Mucosa of gallbladder (tissue), 1 donor: ENCODE results near the gene TBC1D5. TPM values are rescaled to one million over a fixed set of nuclear protein-coding genes. Genes with fewer than 3 reads are reported as not detected.
A peak's percentile ranks its signal among the peaks of the same experiment; 100 is the strongest.
"Not testable (repeated sequence)": the region's sequence is repeated elsewhere in the genome, so short reads cannot be mapped to it uniquely, and the experiment has no call there.

Experiments used
- DNase-seq: peaks from one replicate; pipeline ENCODE4 v3.0.0-alpha.2; 2020; ENCODE audit warnings: low spot score
- total RNA-seq: library from RNA; stranded (reverse); gene quantifications from one replicate; pipeline ENCODE4 v1.2.1, GENCODE V29; 2021
- donor health status: DM: no; HTN: no; CAD: no.

Gene TBC1D5, protein sequence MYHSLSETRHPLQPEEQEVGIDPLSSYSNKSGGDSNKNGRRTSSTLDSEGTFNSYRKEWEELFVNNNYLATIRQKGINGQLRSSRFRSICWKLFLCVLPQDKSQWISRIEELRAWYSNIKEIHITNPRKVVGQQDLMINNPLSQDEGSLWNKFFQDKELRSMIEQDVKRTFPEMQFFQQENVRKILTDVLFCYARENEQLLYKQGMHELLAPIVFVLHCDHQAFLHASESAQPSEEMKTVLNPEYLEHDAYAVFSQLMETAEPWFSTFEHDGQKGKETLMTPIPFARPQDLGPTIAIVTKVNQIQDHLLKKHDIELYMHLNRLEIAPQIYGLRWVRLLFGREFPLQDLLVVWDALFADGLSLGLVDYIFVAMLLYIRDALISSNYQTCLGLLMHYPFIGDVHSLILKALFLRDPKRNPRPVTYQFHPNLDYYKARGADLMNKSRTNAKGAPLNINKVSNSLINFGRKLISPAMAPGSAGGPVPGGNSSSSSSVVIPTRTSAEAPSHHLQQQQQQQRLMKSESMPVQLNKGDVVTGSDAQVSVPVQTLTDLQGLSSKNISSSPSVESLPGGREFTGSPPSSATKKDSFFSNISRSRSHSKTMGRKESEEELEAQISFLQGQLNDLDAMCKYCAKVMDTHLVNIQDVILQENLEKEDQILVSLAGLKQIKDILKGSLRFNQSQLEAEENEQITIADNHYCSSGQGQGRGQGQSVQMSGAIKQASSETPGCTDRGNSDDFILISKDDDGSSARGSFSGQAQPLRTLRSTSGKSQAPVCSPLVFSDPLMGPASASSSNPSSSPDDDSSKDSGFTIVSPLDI
- 60.0 TPM for total RNA-seq

DNA sequence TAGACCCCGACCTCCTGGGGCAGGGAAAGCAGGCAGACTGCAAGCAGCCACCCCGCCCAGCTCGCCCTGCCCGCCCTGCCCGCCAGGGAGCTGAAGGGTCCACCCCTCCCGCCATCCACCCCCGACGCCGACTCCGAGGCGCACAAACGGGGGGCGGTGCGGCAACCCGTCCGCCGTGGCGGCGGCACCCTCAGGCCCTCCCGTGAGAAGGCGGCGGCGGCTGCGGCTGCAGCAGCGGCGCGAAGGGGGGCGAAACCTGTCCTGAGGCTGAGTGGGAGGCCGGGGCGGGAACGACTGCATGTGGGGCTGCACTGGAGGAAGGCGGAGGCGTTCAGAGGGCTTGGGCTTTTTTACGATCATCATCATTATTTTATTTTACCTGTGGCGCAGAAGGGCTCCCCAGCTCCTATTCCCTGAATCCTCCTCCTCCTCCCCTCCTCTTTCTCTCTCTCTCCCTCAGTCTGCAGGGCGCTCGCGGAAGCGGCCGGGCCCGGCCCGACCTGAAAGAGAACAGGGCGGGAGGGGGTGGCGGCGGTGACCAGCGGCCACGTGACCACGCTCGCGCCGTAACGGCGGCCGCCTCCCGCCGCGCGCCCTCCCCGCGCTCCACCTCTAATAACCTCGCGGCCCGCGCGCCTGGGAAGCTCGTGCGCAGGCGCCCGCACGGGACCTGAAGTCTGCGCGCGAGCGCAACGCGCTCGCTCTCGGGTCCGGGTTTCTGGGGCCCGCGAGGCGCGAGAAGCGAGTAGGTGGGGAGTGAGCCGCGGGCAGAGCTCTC, at the start of gene TBC1D5:
TBC1D5 (minus strand) TSS at position 530 of the 778 bp plus-strand sequence. CDS start 234,061 bp downstream, outside the sequence.
- peak; percentile 97 for DNase-seq

DNA sequence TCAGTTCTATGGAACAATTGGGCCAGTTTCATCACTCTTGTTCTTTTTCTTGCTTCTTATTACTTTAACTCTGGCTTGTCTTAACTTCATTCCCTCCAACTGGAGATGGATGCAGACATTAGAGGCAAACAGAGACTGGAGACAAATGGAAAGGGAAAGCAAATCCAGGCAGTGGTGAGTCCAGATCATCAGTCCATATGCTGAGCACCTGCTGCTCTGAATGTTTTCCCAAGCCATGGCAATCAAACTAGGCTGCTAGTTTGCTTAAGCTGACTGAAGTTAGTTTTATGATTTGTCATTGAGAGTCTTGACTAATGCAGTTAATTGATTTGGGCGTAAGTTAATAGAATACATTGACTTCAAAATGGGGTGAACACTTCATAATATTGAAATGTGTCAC, 41.0 kb upstream of the TBC1D5 start:
- no peak for DNase-seq

DNA sequence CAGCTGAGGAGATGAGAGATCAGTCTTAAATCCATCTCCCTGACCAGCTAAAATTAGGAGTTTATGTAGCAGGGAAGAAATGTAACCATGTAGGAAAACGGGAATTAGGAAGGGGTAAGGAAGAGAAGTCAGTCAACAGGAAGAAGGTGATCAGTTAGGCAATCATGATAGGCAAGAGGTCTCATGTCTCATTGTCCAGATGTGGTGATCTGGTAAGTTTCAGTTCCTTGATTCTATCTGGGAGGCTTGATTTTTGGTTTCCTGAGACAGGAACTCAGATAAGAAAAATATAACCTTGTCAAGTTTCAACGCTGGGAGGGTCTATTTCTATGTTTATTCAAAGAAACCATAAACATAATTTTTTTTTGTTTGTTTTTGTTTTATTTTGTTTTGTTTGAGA, 40.3 kb upstream of the TBC1D5 start:
- DNase-seq: no peak

DNA sequence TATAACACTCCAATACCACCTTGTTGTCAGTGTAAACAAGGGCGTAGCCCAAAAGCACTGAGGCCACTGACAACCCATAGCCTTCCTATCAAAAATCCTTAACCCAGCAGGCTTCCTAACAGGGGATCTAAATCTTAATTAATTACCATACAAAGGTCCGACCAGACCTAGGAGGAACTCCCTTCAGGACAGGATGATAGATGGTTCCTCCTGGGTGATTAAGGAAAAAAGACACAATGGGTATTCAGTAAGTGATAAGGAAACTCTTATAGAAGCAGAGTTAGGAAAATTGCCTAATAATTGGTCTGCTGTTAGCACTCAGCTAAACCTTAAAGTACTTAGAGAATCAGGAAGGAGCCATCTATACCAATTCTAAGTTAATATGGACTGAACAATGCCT, 37.9 kb upstream of the TBC1D5 start:
- DNase-seq: not testable (repeated sequence)

DNA sequence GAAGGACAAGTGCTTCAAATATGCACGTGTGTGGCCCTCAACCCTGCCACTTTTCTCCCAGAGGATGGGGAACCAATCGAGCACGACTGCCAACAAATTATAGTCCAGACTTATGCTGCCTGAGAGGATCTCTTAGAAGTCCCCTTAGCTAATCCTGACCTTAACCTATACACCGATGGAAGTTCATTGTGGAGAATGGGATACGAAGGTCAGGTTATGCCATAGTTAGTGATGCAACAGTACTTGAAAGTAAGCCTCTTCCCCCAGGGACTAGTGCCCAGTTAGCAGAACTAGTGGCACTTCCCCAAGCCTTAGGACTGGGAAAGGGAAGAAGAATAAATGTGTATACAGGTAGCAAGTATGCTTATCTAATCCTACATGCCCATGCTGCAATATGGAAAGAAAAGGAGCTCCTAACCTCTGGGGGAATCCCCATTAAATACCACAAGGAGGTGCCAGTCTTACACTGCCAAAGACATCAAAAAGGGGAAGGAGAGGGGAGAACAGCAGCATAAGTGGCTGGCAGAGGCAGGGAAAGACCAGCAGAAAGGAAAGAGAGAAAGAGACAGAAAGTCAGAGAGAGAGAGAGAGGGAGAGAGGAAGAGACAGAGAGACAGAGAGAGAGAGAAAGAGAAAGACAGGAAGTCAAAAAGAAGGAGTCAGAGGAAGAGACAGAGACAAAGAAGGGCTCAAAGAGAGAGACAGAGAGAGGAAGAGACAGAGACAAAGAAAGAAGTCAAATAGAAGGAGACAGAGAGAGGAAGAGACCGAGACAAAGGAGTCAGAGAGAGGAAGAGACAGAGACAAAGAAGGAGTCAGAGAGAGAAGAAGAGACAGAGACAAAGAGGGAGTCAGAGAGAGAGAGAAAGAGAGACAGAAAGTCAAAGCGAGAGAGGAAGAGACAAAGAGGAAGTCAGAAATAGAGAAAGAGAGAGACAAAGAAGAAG, 37.1 kb upstream of the TBC1D5 start:
- not testable (repeated sequence) for DNase-seq

DNA sequence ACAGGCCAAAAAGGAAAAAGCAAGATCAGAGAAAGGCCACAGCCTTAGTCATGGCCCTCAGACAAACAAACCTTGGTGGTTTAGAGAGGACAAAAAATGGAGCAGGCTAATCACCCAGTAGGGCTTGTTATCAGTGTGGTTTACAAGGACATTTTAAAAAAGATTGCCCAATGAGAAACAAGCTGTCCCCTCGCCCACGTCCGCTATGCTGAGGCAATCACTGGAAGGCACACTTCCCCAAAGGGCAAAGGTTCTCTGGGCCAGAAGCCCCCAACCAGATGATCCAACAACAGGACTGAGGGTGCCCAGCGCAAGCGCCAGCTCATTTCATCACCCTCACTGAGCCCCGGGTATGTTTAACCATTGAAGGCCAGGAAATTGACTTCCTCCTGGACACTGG, 34.9 kb upstream of the TBC1D5 start:
- DNase-seq: not testable (repeated sequence)

DNA sequence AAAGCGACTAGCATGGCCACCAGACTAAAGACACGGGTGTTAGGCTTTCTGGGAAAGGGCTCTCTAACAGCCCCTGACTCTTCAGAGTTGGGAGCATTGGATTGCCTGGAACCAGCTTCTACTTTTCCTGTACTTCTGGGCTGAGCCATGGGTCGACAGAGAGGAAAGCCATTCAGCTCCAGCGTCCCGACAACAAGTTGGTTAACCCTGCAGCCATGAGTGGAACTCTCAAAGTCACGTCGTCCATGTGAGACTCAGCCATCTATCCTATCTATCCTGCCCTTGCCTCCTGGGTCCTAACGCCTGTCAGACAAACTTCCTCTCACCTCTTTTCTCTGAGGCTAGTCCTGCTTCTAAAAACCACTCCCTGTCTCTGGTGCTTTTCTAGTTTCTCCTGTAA, 32.6 kb upstream of the TBC1D5 start:
- no peak for DNase-seq

DNA sequence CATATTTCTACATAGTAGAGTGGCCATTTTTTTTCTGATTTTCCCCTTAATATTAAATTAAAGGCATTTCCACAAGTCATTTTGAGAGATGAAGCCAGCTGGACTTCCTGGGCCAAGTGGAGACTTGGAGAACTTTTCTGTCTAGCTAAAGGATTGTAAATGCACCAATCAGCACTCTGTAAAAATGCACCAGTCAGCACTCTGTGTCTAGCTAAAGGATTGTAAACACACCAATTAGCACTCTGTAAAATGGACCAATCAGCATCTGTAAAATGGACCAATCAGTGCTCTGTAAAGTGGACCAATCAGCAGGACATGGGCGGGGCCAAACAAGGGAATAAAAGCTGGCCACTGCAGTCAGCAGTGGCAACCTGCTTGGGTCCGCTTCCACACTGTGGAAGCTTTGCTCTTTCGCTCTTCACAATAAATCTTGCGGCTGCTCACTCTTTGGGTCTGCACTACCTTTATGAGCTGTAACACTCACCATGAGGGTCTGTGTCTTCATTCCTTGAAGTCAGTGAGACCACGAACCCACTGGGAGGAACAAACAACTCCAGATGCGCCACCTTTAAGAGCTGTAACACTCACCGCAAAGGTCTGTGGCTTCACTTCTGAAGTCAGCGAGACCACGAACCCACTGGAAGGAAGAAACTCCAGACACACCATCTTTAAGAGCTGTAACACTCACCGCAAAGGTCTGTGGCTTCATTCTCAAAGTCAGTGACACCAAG, 31.9 kb upstream of the TBC1D5 start:
- DNase-seq: not testable (repeated sequence)

DNA sequence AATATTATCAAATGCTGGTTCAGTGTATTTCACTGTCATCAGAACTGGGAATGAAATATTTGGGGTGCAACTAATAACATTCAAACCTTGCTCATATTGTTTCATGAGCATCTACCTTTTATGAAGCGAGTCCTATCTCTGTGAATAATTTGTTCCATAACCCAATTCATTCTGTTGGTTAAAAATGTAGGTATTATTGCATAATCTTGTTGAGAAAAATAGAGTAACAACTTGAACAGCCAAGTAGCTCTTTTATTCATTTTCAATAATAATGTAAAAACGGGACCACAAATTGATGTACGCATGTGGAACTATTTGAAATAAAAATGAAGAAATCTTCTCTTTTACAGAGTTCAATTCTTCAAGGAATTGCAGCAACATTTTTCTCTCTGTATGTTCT, 30.1 kb upstream of the TBC1D5 start:
- DNase-seq: no peak

DNA sequence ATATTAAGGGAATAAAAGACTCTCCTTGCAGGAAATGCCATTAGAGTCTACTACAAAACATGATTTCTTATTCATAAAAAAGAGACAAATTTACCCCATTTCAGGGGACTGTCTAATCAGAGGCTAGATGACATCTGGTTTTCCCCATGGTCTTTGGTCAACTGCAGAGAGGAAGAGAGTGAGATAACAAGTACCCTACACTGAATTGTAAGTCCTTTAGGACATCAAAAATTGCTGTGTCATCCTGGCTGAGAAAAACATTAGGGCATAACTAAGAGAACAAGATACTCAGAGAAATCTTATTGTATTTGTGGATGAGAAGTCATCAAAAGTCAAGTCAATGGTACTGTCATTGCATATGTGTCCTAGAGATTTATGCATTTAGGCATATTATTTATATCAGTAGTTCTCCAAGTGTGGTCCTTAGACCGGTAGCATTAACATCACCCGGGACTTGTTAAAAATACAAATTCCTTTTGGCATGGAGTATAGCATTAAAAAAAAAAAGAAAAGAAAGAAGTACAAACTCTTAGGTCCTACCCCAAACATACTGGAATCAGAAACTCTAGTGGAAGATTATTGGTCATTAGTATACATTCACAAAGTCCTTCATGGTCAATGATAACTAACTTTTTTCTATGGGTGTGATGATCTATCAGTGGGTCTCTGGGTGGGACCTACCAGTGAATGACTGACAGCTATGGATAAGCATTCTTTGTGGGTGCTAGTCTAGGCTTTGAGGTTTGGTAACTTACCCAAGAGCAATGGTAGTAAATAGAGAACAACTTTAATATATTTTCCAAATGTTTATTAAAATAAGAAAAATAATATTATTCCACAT, 29.0 kb upstream of the TBC1D5 start:
- no peak for DNase-seq

DNA sequence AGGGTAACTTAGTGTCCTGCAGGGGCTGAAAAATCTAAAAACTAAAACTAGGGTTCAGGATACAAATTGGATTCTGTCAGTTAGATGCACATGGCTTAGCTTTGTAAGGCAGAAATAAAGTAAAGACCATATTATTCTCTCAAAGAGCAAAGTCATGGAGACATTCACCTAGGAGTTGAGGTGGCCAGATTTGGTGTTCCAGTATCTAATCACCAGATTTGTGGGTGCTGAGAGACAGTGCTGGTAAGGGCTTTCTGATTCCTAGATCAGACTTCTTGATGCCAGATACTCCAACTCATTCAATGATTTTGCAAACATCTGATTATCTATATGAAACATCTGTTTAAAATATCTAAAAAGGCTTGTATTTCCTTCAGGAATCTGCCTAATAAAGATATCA, 28.3 kb upstream of the TBC1D5 start:
- DNase-seq: no peak

DNA sequence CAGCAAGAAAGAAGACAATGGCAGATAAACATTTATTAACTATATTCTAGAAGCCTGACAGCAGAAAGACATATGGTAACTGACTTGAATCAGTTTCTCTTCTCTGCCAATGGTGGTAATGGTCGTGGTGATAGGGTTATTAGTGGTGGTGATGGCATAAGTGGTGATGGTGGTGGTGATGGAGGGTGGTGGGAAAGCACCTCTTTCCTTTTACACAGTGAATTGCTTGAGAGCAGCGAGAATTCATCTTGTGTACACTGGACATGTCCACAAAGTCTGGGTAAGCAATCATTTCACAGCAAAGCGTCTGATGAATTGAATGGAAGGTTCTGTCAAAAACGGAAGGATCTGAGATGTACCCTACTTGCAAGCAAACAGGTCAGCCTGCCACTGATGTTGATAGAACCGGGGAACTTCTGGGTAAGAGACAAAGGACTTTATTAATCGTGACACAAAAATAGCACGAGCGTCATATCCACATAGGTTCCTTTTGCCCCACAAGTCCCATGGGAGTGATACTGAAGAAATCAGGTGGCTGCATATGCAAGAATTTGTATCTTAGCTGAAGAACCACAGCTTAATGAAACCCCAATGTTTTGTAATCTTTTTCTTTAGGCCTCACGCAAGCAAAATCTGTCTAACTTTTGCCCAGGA, 23.5 kb upstream of the TBC1D5 start:
- DNase-seq: no peak

DNA sequence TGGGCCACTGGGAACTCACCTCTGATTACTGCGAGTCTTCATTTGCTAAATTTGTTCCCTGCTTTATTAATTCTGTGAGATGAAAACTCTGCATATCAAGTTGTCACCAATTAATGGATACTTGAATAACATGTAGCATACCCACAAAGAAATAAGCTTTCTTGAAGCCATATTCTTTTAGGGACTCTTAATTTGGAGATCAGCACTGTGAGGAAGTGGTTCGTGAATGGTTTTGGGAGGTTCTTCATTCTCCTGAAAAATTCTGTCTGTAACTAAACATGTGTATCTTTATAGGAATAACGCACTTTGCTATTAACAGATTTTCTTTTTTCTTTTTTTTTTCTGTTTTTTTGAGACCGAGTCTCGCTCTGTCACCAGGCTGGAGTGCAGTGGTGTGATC, 19.1 kb upstream of the TBC1D5 start:
- DNase-seq: no peak

DNA sequence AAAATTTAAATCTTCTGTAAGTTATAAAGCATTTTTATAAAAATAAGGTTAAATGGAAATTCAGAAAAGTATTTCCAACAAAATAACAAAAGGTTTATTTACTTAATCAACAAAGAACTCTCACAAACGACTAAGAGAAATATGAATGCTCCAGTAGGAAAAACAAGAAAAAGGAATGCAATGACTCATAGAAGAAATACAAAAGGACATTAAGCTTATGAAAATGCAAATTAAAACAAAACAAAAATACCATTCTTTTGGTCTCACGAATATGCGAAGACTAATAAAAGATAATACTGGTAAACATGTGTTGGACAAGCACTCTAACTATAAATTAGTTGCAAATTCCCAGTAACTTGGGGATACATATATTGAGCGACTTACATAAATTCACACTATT, 17.5 kb upstream of the TBC1D5 start:
- no peak for DNase-seq

DNA sequence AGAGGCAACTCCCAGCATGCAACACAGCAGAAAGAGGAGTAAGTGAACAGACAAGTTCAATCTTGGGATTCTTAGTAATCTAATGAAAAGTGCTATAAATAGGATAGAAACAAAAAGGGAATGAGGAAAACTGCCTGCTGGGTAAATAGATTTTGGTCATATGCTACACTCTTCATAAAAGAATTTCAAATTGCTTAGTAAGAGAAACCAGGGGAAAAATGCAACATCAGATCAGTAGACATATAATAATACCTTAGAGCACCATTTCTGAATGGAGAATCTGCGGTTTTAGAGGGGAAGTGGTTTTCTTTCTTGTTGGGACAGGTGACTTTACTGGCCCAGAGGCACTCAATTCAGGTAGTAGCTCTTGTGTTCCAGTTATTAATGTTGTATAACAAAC, 13.4 kb upstream of the TBC1D5 start:
- no peak for DNase-seq

DNA sequence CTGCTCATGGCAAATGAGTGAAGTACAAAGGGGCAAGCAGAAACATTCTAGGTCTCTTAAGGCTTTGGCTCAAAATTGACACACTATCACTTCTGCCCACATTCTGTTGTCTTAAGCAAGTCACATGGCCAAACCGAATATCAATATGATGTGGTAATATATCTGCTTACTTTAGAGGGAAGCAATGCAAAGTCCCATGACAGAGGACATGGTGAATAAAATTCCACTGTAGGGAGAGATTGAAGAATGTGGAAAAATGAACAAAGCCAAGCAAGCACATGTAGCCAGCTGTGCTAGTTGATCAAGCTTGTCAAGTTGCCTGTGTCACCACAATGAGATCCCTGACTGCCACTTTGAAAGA, 11.2 kb upstream of the TBC1D5 start:
- no peak for DNase-seq

DNA sequence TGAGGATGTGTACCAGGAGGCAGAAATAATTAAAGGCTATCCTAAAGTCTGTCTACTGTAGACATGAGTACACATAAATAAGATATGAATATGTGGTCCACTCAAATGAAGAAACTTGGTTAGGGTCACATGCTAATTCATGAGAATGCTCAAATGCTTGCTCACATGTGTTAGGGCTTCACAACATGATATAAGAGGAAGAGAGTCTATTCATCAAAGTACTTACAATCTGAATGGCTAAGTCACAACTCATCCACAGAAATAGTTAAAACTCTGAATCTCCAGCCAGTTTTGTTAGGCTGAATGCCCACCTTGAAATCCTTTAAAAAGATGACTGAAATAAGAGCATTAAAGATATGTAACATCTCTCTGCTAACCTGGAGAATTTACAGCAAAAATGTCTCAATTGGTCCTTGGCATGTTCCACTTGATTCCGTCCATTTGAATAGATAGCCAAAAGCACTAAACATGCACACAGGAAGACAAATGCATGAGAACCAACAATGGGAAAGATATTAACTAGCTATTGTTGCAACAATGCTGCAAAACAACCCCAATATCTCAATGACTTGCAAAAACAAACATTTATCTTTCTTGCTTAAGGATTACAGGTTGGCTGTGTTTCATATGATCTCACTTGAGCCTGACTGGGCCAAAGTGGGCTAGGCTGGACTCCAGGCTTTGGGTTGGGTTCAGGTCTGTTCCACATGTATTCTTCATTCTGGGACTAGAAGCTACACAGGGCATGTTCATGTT, 10.6 kb upstream of the TBC1D5 start:
- DNase-seq: no peak

DNA sequence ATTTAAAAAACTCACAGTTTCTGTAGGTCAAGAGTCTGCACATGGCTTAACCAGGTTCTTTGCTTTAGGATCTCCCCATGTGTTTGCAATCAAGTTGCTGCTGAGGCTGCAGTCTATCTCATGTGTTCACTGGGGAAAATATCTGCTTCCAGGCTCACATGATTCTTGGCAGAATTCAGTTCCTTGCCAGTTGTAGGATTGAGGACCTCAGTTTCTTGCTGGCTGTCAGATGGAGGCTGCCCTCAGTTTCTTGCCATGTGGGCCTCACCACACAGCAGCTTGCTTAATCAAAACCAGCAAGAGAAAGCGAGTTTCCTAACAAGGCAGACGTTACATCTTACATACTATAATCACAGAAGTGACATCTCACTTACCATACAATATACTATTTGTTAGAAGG, 10.0 kb upstream of the TBC1D5 start:
- DNase-seq: no peak
